GM21825 (cell line): Measurements from ENCODE around the gene CABCOCO1.
A peak's percentile ranks its signal among the peaks of the same experiment; 100 is the strongest.

Experiments
- ATAC-seq: cut with Tn5 transposase; IDR thresholded peaks from one replicate; pipeline ENCODE4 v1.9.1; 2021; ENCODE audit warnings: mild to moderate bottlenecking, moderate library complexity; ENCODE audit not compliant: unreplicated experiment

The CABCOCO1 gene

DNA sequence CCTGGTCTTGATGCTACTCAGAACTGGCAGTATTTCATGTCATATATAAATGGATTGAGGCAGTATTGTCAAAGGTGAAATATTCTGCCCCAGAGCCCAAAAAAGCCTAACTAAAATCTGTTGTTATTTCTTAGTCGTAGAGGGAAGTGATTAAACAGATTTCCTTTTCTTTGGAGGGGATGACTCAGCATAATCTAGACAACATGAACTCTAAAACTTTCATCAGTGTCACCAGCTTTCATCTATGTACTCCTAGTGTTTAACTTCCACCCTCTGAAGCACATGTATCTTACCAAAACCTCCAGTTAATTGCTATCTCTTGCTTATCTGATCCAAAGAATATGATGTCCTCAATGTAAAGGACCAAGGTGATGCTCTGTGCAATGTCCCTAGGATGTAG lies 141.7 kb downstream of the CABCOCO1 start:
- no peak for ATAC-seq

DNA sequence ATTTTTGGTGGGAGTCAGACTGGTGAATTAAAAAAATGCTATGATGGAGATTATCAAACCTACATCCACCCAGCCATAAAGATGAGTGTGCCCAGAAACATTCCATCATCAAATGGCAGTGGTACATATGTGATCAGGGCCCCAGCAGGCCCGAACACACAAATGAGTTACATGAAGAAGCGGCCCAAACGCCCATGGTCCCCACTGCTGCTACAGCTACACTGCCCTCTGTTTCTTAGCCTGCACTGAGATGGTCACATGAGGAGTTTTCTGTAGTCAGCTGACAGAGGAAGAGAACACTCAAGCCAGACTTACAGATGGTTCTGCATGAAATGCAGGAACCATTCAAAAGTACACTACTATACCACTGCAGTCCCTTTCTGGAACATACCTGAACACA lies 142.4 kb downstream of the CABCOCO1 start:
- ATAC-seq: no peak

DNA sequence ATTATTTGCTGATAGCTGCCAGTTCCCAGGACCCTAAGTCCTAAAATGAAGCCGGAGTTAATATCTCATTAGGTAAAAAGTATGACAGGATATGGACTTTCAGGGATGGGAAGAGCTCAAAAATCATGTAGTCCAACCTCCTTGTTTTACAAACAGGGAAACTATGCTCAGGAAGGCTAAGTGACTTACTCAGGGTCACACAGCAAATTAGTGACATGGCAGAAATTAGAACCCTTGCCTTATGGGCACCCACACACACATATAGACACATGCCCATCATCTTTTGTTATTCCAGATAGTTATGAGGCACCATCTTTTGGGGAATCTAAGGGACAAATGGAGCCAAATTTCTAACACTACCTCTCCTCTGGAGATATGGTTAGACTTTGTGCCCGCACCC lies 147.5 kb downstream of the CABCOCO1 start:
- ATAC-seq: no peak

- ATAC-seq: peak; percentile 50
These were observed 149.5 kb downstream of the CABCOCO1 start for GRCh38 chr10:61812052-61812721.

DNA sequence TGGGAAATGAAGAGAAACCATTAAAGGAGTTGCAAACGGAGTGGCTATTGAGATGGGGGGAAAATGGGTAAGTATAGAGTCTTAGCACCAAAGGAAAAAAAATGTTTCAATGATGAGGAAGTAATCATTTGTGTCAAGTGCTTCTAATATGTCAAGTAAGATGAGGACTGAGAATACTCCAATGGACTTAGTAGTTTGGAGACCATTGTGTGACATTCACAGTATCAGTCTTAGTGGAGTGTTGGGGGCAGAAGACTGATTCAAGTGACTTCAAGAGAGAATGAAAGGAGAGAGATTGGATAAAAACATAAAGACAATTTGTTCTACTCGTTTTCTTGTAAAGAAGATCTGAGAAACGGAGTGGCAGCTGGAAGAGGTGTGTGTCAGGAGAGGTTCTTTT lies 150.2 kb downstream of the CABCOCO1 start:
- ATAC-seq: no peak

GRCh38 chr10:61814160-61814559 lies 151.4 kb downstream of the CABCOCO1 start:
- ATAC-seq: no peak

GRCh38 chr10:61815496-61815895 lies 152.8 kb downstream of the CABCOCO1 start:
- no peak for ATAC-seq
